Measurements from ENCODE around the gene PLCB3.
A peak's percentile ranks its signal among the peaks of the same experiment; 100 is the strongest.

- peak in 4 of 6 experiments; percentile 10 to 32 (median 24) for TF ChIP-seq CTCF (IDR thresholded peaks at IDR 0.05)
- no peak for TF ChIP-seq POLR2A (IDR thresholded peaks at IDR 0.05)
These were observed 908 bp downstream of the PLCB3 start for GRCh38 chr11:64252003-64252872.
